OCI-LY7 (cell line): ENCODE results near the gene ADAMTS13. TPM values are rescaled to one million over a fixed set of nuclear protein-coding genes. Genes with fewer than 3 reads are reported as not detected.

ENCODE experiments used
- Bru-seq: library from RNA; stranded (reverse); fragments of 400-500 nt; gene quantifications from one replicate; lab custom pipeline; 2021; lab: Mats Ljungman, UMichigan
- BruChase-seq, 2 experiments: library from RNA; stranded (reverse); fragments of 400-500 nt; gene quantifications; one replicate each; lab custom pipeline; 2021; lab: Mats Ljungman, UMichigan
- BruUV-seq: library from RNA; stranded (reverse); fragments of 400-500 nt; replicated peaks from 2 replicates; lab custom pipeline; 2021; lab: Mats Ljungman, UMichigan
- CTCF ChIA-PET: fragments of 300-600 bp; sonication (Branson Sonifier 250); formaldehyde crosslinking; loops from one replicate; lab custom pipeline; 2022; ENCODE audit warnings: antibody characterized with exemption; ENCODE audit not compliant: unreplicated experiment; lab: Charles Lee
- POLR2A ChIA-PET: fragments of 300-600 bp; sonication (Branson Sonifier 250); formaldehyde crosslinking; loops from one replicate; lab custom pipeline; 2022; ENCODE audit warnings: antibody characterized with exemption; lab: Charles Lee
- DNase-seq: peaks from one replicate; pipeline ENCODE4 v3.0.0-alpha.2; 2015; ENCODE audit warnings: low spot score
- H2AFZ ChIP-seq: fragments of 200-600 bp; sonication (generic), shearing (Covaris generic); 2 replicates; pipeline ENCODE4 v1.6.1; 2014; ENCODE audit warnings: mild to moderate bottlenecking, antibody characterized with exemption, low read length, moderate library complexity
- H3K27ac ChIP-seq: fragments of 200-600 bp; sonication (generic); 2 replicates; pipeline ENCODE4 v1.5.1; 2014; ENCODE audit warnings: mixed run types, low read depth, mild to moderate bottlenecking, moderate library complexity, low read length, inconsistent platforms; ENCODE audit not compliant: poor library complexity, severe bottlenecking
- H3K36me3 ChIP-seq: fragments of 200-600 bp; sonication (generic); 2 replicates; pipeline ENCODE4 v1.6.1; 2014; ENCODE audit warnings: mild to moderate bottlenecking, antibody characterized with exemption, low read length, moderate library complexity, mixed read lengths; ENCODE audit not compliant: insufficient read depth
- H3K4me1 ChIP-seq: fragments of 200-600 bp; sonication (generic); 2 replicates; pipeline ENCODE4 v1.5.1; 2014; ENCODE audit warnings: mild to moderate bottlenecking, low read length; ENCODE audit not compliant: insufficient read depth, poor library complexity, severe bottlenecking
- H3K4me2 ChIP-seq: fragments of 200-600 bp; sonication (generic); 2 replicates; pipeline ENCODE4 v1.6.1; 2014; ENCODE audit warnings: mild to moderate bottlenecking, low read length
- H3K4me3 ChIP-seq: fragments of 200-600 bp; sonication (generic); 2 replicates; pipeline ENCODE4 v1.5.1; 2014; ENCODE audit warnings: mild to moderate bottlenecking, low read depth, low read length; ENCODE audit not compliant: poor library complexity, severe bottlenecking
- H3K79me2 ChIP-seq: fragments of 200-600 bp; sonication (generic); 2 replicates; pipeline ENCODE4 v1.6.1; 2016; ENCODE audit warnings: low read depth, mild to moderate bottlenecking, low read length, moderate library complexity, mixed read lengths; ENCODE audit not compliant: insufficient read depth
- H3K9me2 ChIP-seq: fragments of 200-600 bp; sonication (generic); 2 replicates; pipeline ENCODE4 v1.6.1; 2016; ENCODE audit warnings: mild to moderate bottlenecking, low read length, mixed read lengths; ENCODE audit not compliant: insufficient read depth
- H3K9me3 ChIP-seq: fragments of 200-600 bp; sonication (generic); 2 replicates; pipeline ENCODE4 v1.6.1; 2014; ENCODE audit warnings: mild to moderate bottlenecking, mixed run types, low read length, mixed read lengths
- H4K20me1 ChIP-seq: fragments of 200-600 bp; sonication (generic); 2 replicates; pipeline ENCODE4 v1.6.1; 2014; ENCODE audit warnings: mild to moderate bottlenecking, antibody characterized with exemption, low read length, moderate library complexity, mixed read lengths; ENCODE audit not compliant: insufficient read depth
- EZH2phosphoT487 ChIP-seq: fragments of 200-600 bp; sonication (generic); IDR thresholded peaks from 2 replicates; pipeline ENCODE4 v1.6.1; 2018; ENCODE audit warnings: low read depth, borderline replicate concordance, mild to moderate bottlenecking, mixed run types, antibody characterized with exemption, low read length, moderate library complexity, mixed read lengths
- intact Hi-C: fragments of 100-400 bp; cut with micrococcal nuclease; formaldehyde crosslinking; loops from one replicate; pipeline ENCODE4 v1.10.0; 2022; ENCODE audit not compliant: unreplicated experiment
- long read RNA-seq: library from polyadenylated mRNA; stranded (forward); transcript quantifications from one replicate; pipeline ENCODE4 v2.0.0, GENCODE V29; 2022
- total RNA-seq, 2 experiments: library from RNA; depleted of rRNA in 1 of 2; stranded (reverse); fragments of >200 nt in 1 of 2; shearing (Covaris generic) in 1 of 2; gene quantifications; 2 replicates each; pipeline ENCODE4 v1.2.3, GENCODE V29; 2014 to 2022
- TF ChIP-seq, protein P1 (sequence below): fragments of 200-600 bp; sonication (generic); conservative IDR thresholded peaks from 2 replicates; pipeline ENCODE4 v1.5.1; 2014; ENCODE audit warnings: mild to moderate bottlenecking, antibody characterized with exemption, low read length, moderate library complexity, mixed read lengths

ADAMTS13 gene
- total RNA-seq (2014; rRNA removed; shearing (Covaris generic)), result 6.2 and 6.6 TPM in 2 replicates
- 18.1 and 18.5 TPM in 2 replicates for total RNA-seq (2022)
- Bru-seq, nascent RNA, result percentile 41 among the genes with signal in this experiment
- BruChase-seq, experiment 1, labeled RNA remaining after a 6-hour chase, result percentile 49 among the genes with signal in this experiment
- BruChase-seq, experiment 2, labeled RNA remaining after a 2-hour chase, result percentile 42 among the genes with signal in this experiment
- long read RNA-seq, partial matches to known transcripts, result 7 of 16 reads
- long read RNA-seq, other reads (novel, unspliced or antisense), result 9 of 16 reads

DNA sequence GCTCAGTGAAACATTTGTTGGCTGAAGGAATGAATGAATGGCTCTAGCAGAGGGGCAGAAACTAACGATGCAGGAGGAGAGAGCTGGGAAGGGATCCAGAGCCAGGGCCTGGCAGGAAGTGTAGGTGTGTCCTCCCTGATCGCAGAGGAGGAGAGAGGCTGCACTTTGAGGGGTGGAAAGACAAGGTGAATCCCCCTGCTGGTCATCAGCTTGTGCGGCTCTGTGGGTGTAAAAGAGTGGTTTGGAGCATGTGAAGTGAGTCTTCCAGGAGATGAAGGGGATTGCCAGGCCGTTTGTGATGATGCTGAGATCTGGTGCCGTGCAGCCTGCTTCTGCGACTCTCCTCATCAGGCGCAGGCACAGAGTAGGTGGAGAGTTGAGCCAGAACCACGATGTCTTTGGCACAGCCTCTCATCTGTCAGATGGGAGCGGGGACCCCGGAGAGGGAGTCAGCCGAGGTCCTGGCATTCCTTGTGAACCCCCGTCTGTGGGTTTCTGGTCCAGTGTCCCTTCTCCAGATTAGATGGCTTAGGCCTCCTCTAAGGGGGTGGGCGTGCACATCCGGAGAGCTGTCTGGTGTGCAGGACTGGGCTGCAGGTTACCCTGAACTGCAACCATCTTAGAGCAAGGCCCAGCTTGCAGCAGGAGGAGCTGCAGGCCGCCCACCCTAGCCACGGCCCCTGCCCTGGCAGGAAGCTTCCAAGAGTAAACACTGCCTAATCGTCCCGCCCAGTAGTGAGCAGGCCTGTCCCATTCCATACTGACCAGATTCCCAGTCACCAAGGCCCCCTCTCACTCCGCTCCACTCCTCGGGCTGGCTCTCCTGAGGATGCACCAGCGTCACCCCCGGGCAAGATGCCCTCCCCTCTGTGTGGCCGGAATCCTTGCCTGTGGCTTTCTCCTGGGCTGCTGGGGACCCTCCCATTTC, at the start of gene ADAMTS13:
ADAMTS13 (plus strand) TSS at position 753 of the 928 bp plus-strand sequence; CDS start at position 830, 77 bp downstream.
- no TSS peak for BruUV-seq
- Histone ChIP-seq H3K27ac (peak within 1 kb of the TSS; percentile 62), H2AFZ (peak within 1 kb of the TSS; percentile 52), H3K4me1 (peaks cover 33% of the 10 kb centered on the region), H3K4me2 (no peak within 1 kb of the TSS; the same call in 1 of the 2 replicates), H3K79me2 (peaks cover 13% of the 10 kb centered on the region), H4K20me1 (no peaks in the 10 kb centered on the region), H3K9me2 (no peaks in the 10 kb centered on the region), H3K4me3 (no peak within 1 kb of the TSS), H3K36me3 (no peaks in the 10 kb centered on the region), H3K9me3 (no peaks in the 10 kb centered on the region)
- TF ChIP-seq, protein P1, sequence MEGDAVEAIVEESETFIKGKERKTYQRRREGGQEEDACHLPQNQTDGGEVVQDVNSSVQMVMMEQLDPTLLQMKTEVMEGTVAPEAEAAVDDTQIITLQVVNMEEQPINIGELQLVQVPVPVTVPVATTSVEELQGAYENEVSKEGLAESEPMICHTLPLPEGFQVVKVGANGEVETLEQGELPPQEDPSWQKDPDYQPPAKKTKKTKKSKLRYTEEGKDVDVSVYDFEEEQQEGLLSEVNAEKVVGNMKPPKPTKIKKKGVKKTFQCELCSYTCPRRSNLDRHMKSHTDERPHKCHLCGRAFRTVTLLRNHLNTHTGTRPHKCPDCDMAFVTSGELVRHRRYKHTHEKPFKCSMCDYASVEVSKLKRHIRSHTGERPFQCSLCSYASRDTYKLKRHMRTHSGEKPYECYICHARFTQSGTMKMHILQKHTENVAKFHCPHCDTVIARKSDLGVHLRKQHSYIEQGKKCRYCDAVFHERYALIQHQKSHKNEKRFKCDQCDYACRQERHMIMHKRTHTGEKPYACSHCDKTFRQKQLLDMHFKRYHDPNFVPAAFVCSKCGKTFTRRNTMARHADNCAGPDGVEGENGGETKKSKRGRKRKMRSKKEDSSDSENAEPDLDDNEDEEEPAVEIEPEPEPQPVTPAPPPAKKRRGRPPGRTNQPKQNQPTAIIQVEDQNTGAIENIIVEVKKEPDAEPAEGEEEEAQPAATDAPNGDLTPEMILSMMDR, result peak; percentile 67
- no peak for TF ChIP-seq EZH2phosphoT487
- ChIA-PET CTCF (no interaction called here), POLR2A (no interaction called here)
- DNase-seq, result peak; percentile 59
- intact Hi-C loops, result no loop called here

DNA sequence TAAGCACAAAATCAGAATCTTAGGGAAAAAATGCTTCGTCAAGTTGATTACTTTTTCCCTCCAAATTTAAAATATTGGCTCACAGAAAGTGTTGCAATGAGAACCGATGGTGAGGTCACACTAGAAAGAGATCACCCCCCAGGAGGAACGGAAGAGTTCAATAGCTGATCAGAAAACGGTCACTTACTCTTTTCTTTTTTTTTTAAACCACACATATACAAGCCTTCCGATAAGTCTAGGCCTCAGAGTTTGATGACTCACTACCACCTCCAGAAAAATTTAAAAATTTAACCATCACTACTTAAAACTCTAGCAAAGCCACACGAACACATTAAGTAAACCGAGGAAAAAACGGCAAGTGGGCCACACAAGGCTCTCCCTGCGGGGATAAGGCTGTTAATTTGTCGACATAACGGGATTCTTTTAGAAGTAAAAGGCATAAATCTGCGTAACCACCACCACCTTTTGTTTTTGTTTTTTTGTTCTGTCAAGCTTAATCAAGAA, 47.5 kb upstream of the ADAMTS13 start:
- Histone ChIP-seq H2AFZ (no peak overlapping the region), H3K4me1 (peaks cover 36% of the 10 kb centered on the region), H3K27ac (peak overlapping the region; percentile 67), H3K9me3 (no peaks in the 10 kb centered on the region), H3K4me2 (peak overlapping the region; percentile 94), H3K36me3 (peaks cover 40% of the 10 kb centered on the region), H3K79me2 (peaks cover 62% of the 10 kb centered on the region), H3K4me3 (peak overlapping the region; percentile 91), H3K9me2 (no peaks in the 10 kb centered on the region), H4K20me1 (peaks cover 22% of the 10 kb centered on the region)
- no TSS peak for BruUV-seq
- TF ChIP-seq, protein P1, result no peak
- no peak for TF ChIP-seq EZH2phosphoT487
- ChIA-PET CTCF (interaction anchor here (1.0 kb wide), 1 partner anchor 18 kb away, joined by 3 read pairs; no protein-coding TSS in a partner anchor), POLR2A (interaction anchor here (1.0 to 1.4 kb wide), 2 partner anchors 21 to 105 kb away, joined by 4 to 5 read pairs; no protein-coding TSS in a partner anchor)
- intact Hi-C loops, result loop anchor here (2.0 kb wide), 1 partner anchor 38 kb away; the partner anchor contains the start of gene SURF6
- no peak for DNase-seq
